ENCODE measurements around the gene PKMYT1.

DNA sequence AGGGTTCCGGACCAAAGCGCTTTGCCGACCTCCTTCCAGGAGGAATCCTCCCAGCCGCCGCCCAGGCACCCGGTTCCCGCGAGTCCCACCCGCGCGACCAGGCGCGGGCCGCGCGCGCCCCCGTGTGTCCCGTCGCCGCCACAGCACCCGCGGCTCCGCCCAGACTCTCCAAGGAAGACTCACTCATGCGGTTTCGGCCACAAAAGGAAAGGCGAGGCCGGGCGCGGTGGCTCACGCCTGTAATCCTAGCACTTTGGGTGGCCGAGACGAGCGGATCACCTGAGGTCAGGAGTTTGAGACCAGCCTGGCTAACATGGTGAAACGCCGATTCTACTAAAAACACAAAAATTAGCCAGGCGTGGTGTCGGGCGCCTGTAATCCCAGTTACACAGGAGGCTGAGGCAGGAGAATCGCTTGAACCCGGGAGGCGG lies 3.5 kb upstream of the PKMYT1 start:
- TF ChIP-seq CTCF (conservative IDR thresholded peaks at IDR 0.05; ENCODE audit: low read depth, low read length) (peak; percentile 72), EZH2 (IDR thresholded peaks at IDR 0.05; ENCODE audit: borderline replicate concordance, low read depth, low read length, poor library complexity, severe bottlenecking) (no peak)
